Measurements from ENCODE around the gene CHGA.

CHGA gene, protein sequence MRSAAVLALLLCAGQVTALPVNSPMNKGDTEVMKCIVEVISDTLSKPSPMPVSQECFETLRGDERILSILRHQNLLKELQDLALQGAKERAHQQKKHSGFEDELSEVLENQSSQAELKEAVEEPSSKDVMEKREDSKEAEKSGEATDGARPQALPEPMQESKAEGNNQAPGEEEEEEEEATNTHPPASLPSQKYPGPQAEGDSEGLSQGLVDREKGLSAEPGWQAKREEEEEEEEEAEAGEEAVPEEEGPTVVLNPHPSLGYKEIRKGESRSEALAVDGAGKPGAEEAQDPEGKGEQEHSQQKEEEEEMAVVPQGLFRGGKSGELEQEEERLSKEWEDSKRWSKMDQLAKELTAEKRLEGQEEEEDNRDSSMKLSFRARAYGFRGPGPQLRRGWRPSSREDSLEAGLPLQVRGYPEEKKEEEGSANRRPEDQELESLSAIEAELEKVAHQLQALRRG

DNA sequence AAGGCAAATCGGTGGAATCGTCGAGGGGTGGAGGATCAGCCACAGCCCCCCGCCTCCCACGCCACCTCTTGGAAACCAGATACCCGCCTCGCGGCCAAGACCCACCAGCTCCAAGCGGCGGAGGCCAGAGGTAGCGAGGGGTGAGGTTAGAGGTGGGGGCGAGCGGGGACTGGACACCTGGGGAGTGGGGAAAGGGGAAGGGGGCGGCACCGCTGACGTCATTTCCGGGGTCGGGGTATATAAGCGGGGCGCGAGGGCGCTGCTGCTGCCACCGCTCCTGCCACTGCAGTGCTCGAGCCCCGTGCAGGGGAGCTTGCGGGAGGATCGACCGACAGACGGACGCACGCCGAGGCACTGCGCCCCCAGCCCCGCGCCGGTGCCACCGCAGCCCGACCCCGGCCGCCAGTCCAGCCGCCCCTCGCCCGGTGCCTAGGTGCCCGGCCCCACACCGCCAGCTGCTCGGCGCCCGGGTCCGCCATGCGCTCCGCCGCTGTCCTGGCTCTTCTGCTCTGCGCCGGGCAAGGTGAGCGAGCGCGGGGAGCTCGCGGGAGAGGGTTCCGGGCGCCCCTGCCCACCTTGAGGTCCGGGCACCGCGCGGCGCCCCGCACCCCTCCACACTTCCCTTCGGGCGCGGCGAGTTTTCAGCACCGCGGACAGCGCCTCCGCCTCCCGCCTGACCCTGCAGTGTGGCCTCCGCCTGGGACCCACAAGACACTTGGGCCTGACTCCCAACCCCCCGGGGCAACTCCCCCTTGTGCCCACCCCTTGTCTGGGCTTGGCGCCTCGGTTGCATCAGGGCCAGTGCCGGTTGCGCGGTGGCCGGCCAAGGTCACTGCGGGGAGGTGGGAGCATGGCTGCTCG lies at the start of gene CHGA:
Gene CHGA (plus strand): TSS at position 268 of the 861 bp plus-strand sequence. CDS start 210 bp downstream, at position 478.
- DNase-seq (ENCODE audit: low spot score) = peak; percentile 86

DNA sequence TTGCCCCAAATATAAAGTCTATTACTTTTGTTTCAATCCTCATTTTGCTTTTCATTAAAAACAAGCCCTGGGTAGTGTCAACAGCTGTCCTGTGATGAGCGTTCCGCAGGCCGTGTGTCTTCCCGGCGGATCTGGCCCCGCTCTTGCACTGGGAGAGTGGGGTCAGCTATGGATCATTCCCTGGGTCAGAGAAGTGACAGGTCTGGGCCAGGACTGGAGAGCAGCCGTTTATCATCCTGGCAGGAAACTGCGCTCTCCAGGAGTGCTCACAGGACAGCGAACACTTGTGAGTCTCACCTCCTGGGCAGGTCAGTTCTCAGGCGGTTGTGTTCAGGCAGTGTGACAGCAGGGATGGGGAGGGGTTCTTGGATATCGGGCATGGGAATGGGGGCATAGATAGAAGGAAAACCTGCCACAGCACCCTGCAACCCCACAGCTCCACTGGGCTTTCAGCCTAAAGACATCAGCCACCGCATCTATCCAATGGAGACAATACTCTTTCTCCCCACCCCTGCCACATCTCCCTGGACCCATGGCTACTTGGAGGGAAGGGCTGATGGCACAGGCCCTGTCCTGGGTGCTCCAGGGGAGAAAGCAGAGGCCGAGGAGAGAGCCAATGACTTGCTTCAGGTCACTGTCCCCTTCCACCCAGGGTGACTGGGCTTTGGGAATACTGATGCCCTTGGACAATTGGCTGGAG lies 47.8 kb upstream of the CHGA start:
- no peak for DNase-seq (ENCODE audit: low spot score)

DNA sequence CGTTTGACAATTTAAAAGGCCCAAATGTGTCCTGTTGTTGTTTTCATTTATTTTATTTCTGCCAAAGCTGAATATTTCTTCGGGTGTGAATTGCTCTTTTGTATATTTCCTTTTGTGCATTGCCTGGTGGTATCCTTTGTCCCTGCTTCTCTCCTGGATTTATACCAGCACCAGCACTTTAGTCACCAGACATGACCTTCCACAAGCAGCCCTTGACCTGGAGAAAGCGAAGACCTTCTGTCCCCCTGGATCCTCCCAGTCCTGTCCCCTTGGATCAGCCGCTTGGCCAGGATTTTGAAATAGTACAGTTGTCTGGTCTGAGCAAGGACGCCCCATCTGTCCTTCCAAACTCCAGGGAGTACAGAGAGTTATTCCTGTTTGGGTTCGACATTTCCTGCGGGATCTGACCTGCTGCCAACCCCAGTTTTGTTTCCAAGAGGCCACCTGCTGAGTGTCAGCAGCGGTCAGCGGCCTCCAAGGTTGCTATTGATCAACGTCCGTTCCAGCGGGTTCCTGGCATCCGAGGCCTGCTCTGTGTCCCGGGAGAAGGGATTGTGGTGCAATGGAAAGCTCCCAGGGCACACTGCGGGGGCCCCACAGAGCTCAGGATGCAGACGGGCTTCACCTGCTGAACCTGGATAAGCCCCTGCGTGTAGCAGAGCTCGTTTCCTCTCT lies 45.1 kb upstream of the CHGA start:
- DNase-seq (ENCODE audit: low spot score) = peak; percentile 19

DNA sequence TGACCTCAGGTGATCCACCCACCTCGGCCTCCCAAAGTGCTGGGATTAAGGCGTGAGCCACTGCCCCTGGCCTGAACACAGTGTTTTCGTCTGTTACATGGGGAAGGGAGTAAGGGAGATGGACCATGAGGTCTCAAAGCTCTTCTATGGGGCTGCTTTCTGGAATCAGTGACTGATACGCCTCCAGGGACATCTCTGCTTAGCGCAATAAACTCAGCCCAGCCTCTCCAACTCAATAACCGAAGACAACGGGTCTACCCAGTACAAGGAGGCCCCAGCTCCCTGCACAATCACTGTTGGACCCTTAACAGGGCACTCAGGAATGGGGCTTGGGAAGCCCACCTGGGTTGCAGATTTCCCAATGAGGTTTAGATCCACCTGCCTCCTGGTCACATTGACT lies 42.6 kb upstream of the CHGA start:
- no peak for DNase-seq (ENCODE audit: low spot score)

DNA sequence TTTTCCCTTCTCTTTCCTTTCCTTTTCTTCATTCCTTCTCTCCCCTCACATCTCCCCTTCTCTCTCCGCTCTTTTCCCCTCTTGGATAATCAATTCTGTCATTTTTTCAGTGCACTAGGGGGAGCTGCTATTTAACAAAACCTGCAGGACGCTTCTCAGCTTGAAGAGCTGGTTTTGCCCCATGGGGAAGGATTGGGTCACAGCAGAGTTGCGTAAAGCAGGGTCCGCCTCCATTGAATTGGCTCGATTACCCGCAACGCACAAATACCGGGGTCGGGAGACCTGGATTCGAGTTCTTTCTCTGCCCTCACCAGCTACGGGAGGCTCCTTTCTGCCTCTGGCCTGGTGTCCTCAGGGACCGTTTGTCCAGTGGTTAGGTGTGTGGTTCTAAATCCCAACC lies 42.1 kb upstream of the CHGA start:
- peak; percentile 61 for DNase-seq (ENCODE audit: low spot score)

DNA sequence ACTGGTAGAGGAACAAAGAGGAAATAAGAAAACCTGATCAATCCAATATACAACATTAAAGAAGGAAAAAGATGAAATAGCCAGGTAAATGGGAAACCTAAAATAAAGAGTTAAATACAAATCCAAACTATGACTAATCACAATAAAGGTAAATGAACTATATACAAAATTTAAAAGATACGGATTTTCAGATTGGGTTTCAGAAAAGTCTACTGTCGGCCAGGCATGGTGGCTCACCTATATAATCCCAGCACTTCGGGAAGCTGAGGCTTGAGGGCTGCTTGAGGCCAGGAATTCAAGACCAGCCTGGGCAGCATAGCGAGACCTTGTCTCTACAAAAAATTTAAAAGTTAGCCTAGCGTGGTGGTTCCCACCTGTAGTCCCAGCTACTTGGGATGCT lies 39.9 kb upstream of the CHGA start:
- DNase-seq (ENCODE audit: low spot score) = no peak

DNA sequence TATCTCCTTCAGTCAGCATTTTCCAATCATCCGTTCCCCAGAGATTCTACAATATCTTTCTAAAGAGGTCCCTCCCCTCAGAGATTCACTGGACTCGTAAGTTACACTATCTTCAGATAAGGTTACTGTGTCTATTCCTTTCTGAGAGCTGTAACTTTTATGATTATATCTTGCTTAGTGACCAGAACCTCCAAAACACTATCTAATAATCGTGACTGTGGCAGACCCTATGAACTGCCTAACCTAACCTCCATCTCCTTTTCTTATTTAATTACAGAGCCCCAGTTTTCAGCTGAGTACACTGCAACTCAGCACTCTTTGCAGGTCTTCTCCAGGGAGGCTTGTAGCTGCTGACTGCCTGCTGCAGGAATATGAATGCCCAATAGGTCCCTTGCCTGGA lies 38.5 kb upstream of the CHGA start:
- no peak for DNase-seq (ENCODE audit: low spot score)

DNA sequence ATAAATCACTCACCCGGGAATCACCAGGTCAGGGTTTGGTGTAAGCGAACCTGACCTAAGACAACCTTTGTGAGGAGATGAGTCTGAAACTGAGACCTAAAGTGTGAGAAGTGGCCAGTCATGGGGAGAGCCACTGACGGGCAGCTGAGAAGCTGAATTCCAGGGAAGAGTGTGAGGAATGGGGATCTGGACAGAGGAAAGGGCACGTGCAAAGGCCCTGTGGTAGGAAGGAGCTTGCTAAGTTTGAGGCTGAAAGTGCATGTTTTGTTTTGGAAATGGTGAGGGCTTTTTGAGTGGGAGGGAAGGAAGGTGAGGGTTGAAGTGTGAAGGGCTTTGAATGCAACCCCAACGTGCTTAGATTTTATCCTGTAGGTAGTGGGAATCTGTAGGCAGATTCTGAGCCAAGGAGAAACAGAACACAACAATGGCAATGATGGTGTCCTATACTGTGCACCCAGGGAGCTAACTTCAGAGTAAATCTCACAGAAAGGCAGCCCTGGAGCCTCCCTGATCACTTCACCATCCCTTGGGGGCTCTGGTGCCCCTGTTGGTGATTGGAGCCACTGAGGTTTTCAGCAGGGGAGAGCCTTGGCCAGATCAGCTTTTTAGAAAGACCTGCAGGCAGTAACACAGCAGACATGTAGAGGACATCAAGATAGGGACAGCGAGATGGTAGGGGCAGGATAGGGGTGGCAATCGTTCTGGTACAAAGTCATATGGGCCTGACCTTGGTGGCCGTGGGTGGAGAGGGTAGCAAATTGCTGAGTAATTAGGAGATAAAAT lies 37.5 kb upstream of the CHGA start:
- DNase-seq (ENCODE audit: low spot score) = no peak

DNA sequence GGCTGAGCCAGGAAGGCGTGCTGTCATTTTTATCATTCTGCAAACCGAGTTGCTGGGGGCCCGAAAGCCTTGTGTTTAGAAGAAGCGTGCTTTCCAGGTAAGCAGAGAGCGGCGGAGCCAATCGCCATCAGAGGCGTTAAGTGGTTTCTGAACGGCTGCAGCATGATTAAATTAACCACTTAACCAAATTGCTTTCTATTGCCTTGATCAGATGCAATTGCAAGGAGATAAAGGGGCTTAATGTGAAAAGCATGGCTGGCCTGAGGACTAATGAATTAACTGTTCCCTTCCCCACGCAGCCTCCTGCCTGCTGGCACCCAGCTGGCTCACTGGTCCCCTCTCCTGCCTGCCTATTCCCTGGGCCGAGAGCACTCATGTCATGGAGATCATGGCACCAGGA lies 36.6 kb upstream of the CHGA start:
- DNase-seq (ENCODE audit: low spot score) = no peak

DNA sequence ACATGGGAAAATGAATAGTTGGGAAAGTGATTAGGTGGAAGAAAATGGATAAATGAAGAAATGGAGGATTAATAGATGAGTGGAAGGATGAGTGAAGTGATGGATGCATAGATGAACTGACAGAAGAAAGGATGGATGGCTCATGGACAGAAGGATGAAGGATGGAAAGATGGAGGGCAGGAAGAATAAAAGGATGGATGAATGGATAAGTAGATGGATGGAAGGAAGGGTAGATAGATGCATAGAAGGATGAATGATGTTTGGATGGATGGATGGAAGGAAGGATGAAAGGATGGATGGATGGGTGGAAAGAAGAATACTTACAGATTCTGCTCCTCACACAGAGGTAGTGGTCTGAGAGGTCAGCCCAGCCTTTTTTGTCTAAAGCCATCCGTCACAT lies 35.8 kb upstream of the CHGA start:
- no peak for DNase-seq (ENCODE audit: low spot score)

DNA sequence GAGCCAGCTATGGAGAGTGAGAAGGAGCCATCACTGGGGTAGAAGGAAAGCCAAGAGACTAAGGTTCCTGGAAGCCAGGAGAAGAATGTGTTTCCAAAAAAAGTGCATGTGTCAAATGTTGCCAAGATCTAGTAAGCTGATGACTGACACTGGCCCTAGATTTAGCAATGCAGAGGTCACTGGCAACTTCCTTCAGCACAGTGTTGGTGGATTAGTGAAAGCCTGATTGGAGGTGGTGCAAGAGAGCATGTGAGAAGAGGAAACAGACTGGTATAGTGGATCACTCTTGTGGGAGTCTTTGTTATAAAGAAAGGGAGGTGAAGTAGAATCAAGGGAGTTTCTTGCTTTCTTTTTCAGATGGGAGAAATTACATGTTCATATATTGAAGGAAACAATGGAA lies 34.1 kb upstream of the CHGA start:
- DNase-seq (ENCODE audit: low spot score) = no peak

DNA sequence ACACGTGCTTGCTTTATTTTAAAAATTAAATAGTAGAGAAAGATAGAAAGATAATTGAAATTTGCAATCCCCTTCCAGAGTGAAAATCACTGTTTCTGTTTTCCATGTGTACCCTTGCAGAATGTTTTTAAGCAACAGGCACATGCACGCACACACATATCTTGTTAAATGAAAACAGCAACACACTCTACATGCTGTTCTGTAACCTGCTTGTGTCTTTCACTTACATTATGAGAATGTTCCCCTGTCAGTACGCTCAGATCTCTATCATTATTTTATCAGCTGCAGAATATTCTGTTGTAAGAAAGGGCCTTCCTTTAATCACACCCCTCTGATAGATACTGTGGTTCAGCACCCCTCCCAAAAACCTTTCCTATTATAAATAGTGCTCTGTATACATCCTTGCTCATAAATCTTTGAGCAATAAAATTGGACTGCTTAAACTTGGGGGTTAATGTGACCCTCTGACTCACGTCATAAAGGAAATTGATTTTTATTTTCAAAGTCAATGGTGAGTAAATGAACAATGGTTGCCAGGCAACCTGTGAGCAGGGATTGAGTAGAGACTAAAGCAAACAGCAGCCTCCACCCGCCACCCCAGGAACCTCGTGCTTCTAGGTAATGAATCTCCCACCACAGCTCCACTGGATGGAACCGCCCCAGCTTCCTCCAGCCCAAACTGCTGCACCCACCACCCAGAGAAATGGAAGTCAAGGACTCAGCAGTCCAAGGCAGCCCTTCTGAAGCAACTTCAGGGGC lies 31.9 kb upstream of the CHGA start:
- DNase-seq (ENCODE audit: low spot score) = no peak

DNA sequence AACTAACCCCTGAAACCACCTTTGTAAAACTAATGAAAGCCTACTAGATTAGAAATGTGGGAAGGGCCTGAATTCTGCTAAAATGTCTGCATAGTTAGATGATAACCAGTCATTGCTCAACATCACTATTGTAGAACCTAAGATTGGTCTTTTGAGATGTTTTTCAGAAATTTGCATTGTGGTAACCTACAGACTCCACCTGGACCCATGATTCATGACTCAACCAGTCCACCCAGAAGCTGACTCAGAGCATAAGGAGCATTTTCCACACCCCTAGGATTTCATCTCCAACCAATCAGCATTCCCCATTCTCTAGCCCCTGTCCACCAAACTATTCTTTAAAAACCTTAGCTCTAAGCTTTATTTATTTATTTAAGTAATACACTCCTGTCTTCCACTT lies 30.4 kb upstream of the CHGA start:
- DNase-seq (ENCODE audit: low spot score) = no peak

DNA sequence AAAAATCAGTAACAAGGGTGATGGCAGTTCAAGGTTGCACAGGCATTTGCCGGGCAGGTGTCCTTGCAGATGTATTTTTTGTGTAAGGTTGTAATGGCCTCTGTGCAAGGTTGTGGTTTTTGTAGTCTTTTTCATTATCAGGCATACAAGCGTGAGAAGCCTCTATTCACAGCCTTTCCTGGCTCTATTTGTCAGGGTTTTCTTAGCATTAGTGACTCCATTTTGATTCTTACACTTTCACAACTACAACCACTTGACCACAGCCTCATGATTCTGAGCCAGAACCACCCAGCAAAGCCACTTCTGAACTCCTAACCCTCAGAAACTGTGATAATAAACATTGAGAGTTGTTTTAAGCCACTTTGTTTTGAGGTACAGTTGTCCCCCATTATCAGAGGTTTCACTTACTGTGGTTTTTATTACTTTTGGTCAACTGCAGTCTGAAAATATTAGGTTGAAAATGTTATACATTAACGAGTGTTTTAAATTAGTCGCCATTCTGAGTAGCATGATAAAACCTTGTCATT lies 27.5 kb upstream of the CHGA start:
- DNase-seq (ENCODE audit: low spot score) = no peak

DNA sequence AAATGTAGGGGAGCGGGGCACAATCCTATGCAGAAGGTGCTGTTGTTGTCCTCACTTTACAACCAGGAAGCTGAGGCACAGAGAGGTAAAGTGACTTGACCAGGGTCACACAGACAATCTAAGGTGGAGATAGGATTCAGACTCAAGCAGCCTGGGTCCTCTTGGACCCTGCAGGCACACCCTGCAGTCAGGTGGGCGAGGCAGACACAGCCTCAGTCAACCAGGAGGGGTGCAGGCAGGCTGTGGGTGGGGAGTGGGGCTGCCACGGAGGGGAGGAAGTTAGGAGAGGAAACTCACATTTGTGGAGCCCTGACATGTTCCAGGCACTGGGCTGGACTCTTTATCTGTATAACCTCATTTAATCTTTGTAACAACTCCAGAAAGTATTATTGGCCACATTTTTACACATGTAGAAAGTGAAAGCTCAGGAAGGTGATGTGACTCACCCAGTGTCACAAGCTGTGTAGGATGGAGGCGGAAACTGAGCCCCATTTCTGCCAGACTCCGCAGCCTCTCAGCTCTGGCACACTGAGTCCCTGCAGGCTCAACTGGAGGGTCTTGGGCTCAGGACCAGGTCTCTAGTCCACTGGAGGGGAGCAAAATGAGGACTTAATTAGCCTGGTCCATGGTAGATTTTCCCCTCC lies 24.9 kb upstream of the CHGA start:
- DNase-seq (ENCODE audit: low spot score) = no peak

DNA sequence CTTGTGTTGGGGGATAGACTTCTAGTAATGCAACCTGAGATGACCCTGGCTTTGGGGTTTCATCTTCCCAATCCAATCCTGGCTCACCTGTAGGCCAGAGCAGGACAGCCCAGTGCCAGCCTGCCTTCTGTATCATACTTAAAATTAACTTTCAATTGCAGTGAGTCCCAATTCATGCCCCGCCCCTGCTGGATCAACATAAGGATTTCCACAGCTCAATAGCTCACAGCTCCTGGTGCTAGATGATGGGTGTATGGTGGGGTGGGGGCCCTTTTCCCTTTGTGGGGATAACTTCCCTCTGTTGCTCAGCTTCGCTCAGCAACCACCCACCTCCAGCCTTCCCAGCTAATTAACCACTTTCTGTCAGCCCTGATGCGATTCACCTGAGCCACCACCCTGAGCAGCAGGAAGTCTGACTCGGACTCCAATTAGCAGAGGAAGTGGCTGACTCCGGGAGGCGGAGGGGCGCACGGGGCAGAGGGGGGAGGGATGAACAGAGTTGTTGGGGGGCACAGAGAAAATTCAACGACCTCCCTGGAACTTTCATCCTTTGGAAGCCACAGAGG lies 24.3 kb upstream of the CHGA start:
- no peak for DNase-seq (ENCODE audit: low spot score)

DNA sequence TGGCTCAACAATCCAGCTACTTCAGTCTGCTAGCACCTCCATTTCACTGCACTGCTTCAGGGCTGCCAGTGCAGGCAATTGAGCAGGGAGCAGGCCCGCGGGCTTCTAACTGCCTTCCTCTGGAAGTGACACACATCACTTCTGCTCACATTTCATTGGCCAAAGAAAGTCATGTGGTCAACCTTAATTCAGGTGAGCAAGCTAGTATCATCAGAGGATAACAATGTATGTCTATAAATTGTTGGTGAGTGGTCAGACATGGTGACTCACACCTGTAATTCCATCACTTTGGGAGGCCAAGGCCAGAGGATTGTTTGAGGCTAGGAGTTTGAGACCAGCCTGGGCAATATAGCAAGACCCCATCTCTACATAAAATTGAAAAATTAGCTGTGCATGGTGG lies 22.3 kb upstream of the CHGA start:
- DNase-seq (ENCODE audit: low spot score) = no peak

DNA sequence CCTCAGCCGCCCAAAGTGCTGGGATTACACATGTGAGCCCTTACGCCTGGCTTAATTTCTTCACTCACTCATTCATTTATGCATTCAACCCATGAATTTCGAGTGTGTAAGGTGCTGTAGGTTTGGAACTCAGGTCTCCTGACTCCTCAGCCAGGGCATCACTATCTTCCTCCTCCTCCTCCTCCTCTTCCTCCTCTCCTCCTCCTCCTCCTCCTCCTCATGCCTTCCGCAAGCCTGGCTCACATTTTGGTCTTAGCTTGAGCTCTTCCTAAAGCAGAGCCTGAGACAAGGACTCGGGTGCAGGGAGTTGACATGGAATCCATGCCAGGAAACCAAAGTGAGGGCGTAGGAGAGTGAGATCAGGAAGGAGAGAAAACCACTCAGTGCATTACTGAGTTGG lies 20.8 kb upstream of the CHGA start:
- DNase-seq (ENCODE audit: low spot score) = no peak

DNA sequence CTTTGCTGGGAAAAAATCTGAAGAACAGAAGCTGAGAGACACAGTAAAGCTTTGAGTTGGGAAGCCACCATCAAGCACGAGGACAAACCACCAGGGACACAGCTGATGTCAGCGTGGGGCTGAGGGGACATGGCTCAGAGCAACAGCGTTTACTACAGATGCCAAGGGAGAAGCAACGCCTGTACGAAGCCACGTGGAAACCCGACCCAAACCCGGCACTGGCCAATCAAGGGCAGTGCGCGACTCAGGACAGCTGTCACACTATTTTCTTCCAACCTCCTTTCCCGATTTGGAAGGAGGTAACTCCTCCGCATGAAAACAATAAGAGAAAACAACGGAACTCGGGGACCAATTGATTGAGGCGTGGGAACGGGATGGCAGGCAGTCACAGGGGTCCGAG lies 20.2 kb upstream of the CHGA start:
- DNase-seq (ENCODE audit: low spot score) = no peak
